GM12801 (cell line): ENCODE results near the gene C1orf159.

Source experiments
- TF ChIP-seq, protein P1 (sequence below): IDR thresholded peaks from one replicate; pipeline ENCODE4 v1.5.1; 2011; ENCODE audit warnings: control low read depth; ENCODE audit not compliant: insufficient read length; ENCODE audit errors: extremely low read depth

Gene C1orf159

GRCh38 chr1:1161078-1161682 lies 45.3 kb upstream of the C1orf159 start:
- TF ChIP-seq, protein P1, sequence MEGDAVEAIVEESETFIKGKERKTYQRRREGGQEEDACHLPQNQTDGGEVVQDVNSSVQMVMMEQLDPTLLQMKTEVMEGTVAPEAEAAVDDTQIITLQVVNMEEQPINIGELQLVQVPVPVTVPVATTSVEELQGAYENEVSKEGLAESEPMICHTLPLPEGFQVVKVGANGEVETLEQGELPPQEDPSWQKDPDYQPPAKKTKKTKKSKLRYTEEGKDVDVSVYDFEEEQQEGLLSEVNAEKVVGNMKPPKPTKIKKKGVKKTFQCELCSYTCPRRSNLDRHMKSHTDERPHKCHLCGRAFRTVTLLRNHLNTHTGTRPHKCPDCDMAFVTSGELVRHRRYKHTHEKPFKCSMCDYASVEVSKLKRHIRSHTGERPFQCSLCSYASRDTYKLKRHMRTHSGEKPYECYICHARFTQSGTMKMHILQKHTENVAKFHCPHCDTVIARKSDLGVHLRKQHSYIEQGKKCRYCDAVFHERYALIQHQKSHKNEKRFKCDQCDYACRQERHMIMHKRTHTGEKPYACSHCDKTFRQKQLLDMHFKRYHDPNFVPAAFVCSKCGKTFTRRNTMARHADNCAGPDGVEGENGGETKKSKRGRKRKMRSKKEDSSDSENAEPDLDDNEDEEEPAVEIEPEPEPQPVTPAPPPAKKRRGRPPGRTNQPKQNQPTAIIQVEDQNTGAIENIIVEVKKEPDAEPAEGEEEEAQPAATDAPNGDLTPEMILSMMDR, result no peak

GRCh38 chr1:1160281-1160930 lies 44.5 kb upstream of the C1orf159 start:
- TF ChIP-seq, protein P1, result no peak

- TF ChIP-seq, protein P1, result no peak
These were observed 42.2 kb upstream of the C1orf159 start for GRCh38 chr1:1157914-1158710.

DNA sequence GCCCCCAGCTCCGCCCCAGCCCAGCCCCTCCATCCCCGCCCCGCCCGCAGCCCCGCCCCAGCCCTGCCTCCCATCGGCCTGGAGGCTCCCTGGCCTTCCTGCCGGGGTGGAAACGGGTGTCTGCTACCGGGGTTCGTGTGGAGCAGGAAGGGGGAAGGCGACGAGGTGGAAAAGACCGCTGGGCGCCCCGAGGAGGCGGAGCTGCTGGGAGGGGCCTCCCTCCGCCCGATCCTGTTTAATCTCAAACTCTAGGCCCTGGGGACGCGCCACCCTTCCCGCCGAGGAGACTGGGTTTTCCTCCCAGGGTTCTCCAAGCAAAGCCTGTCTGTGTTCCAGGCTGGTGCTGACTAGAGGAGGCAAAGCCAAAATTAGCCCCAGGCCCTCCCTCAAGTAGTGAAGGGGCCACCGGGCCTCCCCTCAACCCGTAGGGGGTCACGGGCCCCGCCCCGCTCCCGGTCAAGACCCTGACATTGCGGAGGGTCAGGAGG lies 41.6 kb upstream of the C1orf159 start:
- TF ChIP-seq, protein P1, result no peak

- TF ChIP-seq, protein P1, result no peak
These were observed 41.1 kb upstream of the C1orf159 start for GRCh38 chr1:1157033-1157365.

- TF ChIP-seq, protein P1, result no peak
These were observed 40.5 kb upstream of the C1orf159 start for GRCh38 chr1:1156140-1157032.

DNA sequence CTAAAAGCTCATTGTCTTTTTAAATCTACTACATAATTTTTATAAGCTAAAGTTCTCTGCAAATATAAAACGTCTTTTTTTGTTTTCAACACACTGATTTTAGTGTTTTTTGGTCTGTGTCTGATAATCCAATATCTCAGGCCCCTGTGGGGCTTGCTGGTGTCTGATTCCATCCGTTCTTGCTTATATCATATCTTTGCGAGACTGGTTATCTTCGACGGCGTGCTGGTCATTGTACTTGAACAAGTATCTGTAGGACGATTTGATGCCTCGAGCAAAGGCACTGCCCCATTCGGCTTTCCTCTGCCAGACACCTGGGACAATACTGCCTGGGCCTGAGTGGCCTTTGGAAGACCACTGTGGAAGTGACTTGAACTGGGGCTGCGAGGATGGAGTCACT lies 39.4 kb upstream of the C1orf159 start:
- TF ChIP-seq, protein P1, result no peak
